ENCODE measurements around the gene DMXL2.

DNA sequence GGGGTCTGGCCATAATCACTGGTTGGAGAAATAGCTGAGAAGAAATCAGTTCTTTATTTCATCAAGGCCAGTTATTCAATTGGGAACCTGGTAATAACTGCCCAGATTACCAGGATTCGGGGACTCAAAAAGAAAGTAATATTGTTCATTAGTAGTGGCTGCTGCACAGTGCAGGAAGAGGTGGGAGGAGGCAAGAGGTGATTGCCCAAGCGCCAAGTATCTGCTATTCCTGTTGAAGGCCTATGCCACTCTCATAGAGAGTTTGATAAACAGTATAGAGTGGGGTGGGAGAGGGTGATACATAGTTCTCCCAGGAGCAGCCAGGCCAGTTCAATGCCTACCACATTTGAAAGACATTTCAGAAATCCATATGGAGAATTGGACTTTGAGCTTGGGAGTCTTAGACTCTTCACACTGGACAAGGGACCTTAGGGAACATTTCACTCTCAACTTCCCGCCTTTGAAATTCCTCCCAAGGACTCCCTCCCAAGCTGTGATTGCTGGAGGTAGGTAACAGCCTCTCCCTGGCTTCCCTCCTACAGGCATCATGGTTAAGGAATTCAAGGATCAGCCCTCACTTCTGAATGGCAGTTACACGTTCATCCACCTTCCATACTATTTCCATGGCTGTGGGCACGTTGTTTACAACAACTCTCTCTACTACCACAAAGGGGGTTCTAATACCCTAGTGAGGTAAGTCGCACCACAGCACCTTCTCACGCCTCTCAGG is 221.4 kb downstream of the DMXL2 start:
- TF ChIP-seq CTCF (conservative IDR thresholded peaks at IDR 0.05; ENCODE audit: low read depth, low read length) (no peak), EZH2phosphoT487 (IDR thresholded peaks at IDR 0.05; ENCODE audit: borderline replicate concordance, low read length) (no peak)

Data from PC-3 (cell line).